ENCODE measurements around the gene ERC2.

- TF ChIP-seq CTCF (conservative IDR thresholded peaks at IDR 0.05; ENCODE audit: low read depth, low read length): peak; percentile 45
- TF ChIP-seq EZH2 (IDR thresholded peaks at IDR 0.05; ENCODE audit: borderline replicate concordance, low read depth, low read length, poor library complexity, severe bottlenecking): no peak
Measured at GRCh38 chr3:56302417-56302816, 165.8 kb downstream of the ERC2 start.

All from A673 (cell line).